ENCODE results near the gene ARHGAP30.

Gene ARHGAP30

DNA sequence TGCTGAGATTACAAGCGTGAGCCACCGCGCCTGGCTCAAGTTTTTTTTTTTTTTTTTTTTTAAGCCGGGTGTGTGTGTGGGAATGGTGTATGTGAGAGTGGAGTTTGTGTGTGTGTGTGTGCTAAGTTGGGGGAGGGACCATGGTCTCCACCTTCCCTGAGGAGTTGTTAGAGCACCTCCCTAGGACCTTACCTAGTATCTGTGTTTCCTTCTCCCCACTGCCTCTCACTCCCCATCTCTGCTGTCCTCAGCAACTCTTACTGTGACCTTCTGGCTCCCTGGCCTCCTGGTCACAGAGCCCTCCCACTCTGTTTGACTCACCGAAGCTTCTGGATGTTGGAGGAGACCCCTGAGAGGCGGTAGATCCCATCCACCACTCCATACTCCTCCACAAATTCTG lies 10.4 kb downstream of the ARHGAP30 start:
- DNase-seq (ENCODE audit: insufficient read length, low spot score) (no peak), FAIRE-seq (no peak)
- TF ChIP-seq SPI1 (IDR thresholded peaks at IDR 0.05; ENCODE audit: low read depth, low read length) (no peak), PAX5 (IDR thresholded peaks at IDR 0.05; ENCODE audit: insufficient read depth, low read length, severe bottlenecking) (no peak), TAF1 (IDR thresholded peaks at IDR 0.05; ENCODE audit: low read depth, low read length) (no peak), POU2F2 (IDR thresholded peaks at IDR 0.05; ENCODE audit: low read depth, low read length) (no peak), POLR2A (IDR thresholded peaks at IDR 0.05; ENCODE audit: low read depth, low read length) (no peak), POLR2AphosphoS5 (IDR thresholded peaks at IDR 0.05; ENCODE audit: low read depth, low read length) (no peak)

DNA sequence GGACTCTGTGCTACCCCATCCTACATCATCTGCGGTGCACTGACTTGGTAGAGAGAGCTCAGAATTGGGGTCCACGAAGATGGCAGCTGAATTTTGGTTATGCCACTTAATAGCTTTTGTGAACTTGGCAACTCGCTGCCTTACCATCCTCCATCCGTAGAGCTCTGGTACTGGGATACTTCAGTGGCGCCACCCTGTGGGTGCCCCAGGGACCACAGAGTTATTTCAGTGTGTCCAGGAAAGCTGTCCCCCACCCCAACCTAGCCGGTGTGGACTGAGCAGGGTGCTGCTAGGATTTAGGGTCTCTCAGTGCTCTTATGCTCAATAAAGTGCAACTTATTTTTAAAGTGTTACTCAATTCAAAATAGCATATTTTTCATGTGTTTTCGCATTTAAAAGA lies 14.9 kb downstream of the ARHGAP30 start:
- FAIRE-seq, result peak; percentile 13
- DNase-seq (ENCODE audit: insufficient read length, low spot score), result no peak
- TF ChIP-seq POLR2A (IDR thresholded peaks at IDR 0.05; ENCODE audit: low read depth, low read length) (no peak), POU2F2 (IDR thresholded peaks at IDR 0.05; ENCODE audit: low read depth, low read length) (no peak), POLR2AphosphoS5 (IDR thresholded peaks at IDR 0.05; ENCODE audit: low read depth, low read length) (no peak), PAX5 (IDR thresholded peaks at IDR 0.05; ENCODE audit: insufficient read depth, low read length, severe bottlenecking) (no peak), SPI1 (IDR thresholded peaks at IDR 0.05; ENCODE audit: low read depth, low read length) (no peak), TAF1 (IDR thresholded peaks at IDR 0.05; ENCODE audit: low read depth, low read length) (no peak)

DNA sequence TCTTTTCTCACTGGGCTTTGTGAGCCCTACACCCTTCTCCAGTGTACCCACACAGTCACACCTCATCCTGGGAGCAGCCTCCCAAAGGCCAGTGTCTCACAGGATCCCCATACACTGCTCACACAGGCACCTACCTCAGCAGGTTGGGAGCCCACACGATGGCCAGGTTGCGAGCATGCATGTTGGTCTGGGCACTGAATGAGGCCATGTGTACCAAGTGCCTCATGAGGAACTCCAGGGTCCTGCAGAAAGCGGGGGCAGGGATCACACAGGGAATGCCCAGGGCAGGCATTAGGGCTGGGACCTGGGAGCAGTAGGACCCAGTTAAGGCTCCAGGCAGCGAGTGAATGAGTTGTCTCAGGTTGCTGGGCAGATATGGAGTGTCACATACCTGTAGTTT lies 15.5 kb downstream of the ARHGAP30 start:
- TF ChIP-seq POLR2AphosphoS5 (IDR thresholded peaks at IDR 0.05; ENCODE audit: low read depth, low read length) (no peak), POU2F2 (IDR thresholded peaks at IDR 0.05; ENCODE audit: low read depth, low read length) (no peak), PAX5 (IDR thresholded peaks at IDR 0.05; ENCODE audit: insufficient read depth, low read length, severe bottlenecking) (no peak), SPI1 (IDR thresholded peaks at IDR 0.05; ENCODE audit: low read depth, low read length) (no peak), POLR2A (IDR thresholded peaks at IDR 0.05; ENCODE audit: low read depth, low read length) (no peak), TAF1 (IDR thresholded peaks at IDR 0.05; ENCODE audit: low read depth, low read length) (no peak)
- FAIRE-seq (no peak), DNase-seq (ENCODE audit: insufficient read length, low spot score) (no peak)

DNA sequence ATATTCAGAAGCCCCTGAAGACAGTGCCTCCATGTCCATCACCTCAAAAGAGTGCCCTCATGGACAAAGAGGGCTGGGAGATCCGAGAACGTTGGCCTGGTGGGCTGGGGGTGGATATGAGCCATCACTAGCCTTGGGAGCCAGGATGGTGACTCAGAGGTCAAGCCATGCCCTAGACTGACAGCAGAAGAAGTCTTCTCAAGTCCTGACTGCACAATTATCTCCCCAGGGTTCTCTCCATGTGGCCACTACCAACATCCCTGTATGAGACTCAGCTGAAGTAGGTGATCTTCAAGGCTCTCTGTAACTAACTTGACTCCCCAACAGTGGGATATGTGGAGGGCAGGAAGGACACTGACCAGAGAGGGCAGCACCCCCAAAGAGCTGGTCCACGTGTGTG lies 16.8 kb downstream of the ARHGAP30 start:
- FAIRE-seq (no peak), DNase-seq (ENCODE audit: insufficient read length, low spot score) (no peak)
- TF ChIP-seq TAF1 (IDR thresholded peaks at IDR 0.05; ENCODE audit: low read depth, low read length), result no peak
- TF ChIP-seq POLR2AphosphoS5 (IDR thresholded peaks at IDR 0.05; ENCODE audit: low read depth, low read length), result no peak
- TF ChIP-seq POLR2A (IDR thresholded peaks at IDR 0.05; ENCODE audit: low read depth, low read length), result no peak
- no peak for TF ChIP-seq POU2F2 (IDR thresholded peaks at IDR 0.05; ENCODE audit: low read depth, low read length)
- no peak for TF ChIP-seq PAX5 (IDR thresholded peaks at IDR 0.05; ENCODE audit: insufficient read depth, low read length, severe bottlenecking)
- TF ChIP-seq SPI1 (IDR thresholded peaks at IDR 0.05; ENCODE audit: low read depth, low read length), result no peak

DNA sequence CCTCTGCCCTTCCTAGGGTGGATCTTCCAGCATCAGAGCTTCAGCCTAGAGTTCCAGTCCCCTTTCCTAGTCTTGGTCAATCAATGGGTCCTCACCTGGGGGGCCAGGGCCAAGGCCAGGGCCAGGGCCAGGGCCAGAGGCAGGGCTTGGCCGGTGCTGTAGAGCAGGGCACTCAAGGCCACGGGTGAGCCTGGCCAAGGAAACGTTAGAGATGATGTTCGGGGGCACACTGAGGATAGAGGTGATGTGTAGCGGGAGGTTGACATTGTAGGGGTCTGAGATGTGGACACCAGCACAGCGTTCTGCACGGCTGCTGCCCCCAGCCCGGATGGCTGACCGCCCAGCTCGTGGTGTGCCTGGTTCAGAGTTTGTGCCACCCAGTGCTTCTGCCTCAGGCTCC lies 18.5 kb downstream of the ARHGAP30 start:
- no peak for TF ChIP-seq PAX5 (IDR thresholded peaks at IDR 0.05; ENCODE audit: insufficient read depth, low read length, severe bottlenecking)
- TF ChIP-seq SPI1 (IDR thresholded peaks at IDR 0.05; ENCODE audit: low read depth, low read length), result no peak
- no peak for TF ChIP-seq TAF1 (IDR thresholded peaks at IDR 0.05; ENCODE audit: low read depth, low read length)
- no peak for TF ChIP-seq POLR2AphosphoS5 (IDR thresholded peaks at IDR 0.05; ENCODE audit: low read depth, low read length)
- TF ChIP-seq POU2F2 (IDR thresholded peaks at IDR 0.05; ENCODE audit: low read depth, low read length), result no peak
- no peak for TF ChIP-seq POLR2A (IDR thresholded peaks at IDR 0.05; ENCODE audit: low read depth, low read length)
- no peak for FAIRE-seq
- DNase-seq (ENCODE audit: insufficient read length, low spot score), result no peak

DNA sequence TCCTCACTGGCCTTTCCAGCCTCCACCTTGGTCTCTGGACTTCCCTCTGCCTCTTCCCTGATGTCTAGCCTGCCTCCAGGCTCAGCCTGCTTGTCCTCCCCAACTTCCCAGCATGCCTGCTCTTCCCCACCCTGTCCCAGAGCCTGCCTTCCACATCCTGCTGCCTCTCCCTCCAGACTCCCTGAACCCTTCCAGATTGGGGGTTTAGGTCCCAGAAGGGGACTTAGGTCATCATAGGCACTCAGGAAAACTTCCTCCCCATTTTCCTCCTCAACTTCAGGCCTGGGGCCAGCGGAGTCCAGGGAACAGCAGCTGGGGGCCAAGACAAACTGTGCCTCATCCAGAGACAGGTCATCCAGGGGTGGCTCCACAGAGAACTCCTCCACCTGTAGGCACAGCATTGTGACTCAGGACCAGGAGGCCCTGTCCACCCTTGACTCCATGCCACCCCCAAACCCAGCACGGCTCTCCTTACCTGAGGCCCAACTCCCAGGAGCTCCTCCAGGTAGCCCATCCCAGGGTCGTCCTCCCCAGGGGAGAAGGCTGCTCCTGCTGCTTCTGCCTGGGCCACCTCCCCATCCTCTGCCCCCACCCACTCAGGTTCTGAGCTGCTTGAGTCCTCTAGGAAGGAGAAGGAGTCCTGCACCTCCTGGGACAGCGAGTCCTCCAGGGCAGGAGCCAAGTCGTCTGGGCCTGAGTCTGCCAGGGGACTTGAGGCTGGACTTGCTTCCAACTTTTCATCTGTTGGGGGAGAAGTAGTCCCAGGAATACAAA lies 20.6 kb downstream of the ARHGAP30 start:
- TF ChIP-seq POLR2AphosphoS5 (IDR thresholded peaks at IDR 0.05; ENCODE audit: low read depth, low read length) (no peak), PAX5 (IDR thresholded peaks at IDR 0.05; ENCODE audit: insufficient read depth, low read length, severe bottlenecking) (no peak), POLR2A (IDR thresholded peaks at IDR 0.05; ENCODE audit: low read depth, low read length) (no peak), POU2F2 (IDR thresholded peaks at IDR 0.05; ENCODE audit: low read depth, low read length) (no peak), TAF1 (IDR thresholded peaks at IDR 0.05; ENCODE audit: low read depth, low read length) (no peak), SPI1 (IDR thresholded peaks at IDR 0.05; ENCODE audit: low read depth, low read length) (no peak)
- FAIRE-seq, result no peak
- DNase-seq (ENCODE audit: insufficient read length, low spot score), result no peak

DNA sequence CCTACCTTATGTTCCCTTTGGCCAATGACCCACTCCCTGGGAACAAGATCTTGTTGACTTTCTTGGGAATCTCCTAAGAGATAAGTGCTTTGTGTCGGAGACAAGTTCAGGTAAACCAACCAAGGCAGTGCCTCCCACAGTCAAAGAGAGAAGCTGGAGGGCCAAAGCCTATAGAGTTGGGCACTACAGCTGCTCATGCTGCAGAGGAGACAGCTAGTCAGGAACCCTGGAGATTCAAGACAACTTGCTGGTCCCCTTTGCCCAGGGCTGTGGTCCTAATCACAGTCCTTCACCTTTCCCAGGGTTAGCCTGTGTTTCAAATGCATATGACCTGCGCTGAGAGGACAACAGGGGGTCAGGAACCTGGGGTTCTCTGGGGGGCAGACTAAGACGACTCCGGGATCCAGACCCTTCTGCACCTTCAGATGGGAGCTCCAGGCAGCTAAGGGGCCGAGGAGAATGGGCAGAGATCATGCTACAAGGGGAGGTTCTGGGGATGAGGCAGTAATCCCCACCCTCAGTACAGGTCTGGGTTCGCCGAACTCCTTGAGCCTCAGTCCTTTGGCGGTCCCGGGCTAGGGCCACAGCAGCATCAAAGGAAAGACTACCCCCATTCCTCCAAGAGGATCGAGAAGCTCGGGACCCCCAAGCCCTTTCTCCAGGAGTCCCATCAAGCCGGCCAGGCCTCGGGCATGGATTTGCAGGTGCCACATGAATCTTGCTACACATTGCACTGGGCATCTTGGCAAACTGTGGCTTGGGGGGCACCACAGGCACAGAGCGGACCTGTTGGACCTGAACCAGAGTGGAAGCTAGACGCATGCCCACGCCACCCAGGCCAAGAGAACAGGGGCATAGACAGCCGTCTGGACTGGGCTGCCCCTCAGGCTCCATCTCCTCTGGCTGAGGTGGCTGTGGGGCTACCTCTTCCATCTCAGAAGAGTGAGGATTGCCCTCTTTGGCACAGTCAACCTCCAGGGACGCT lies 22.0 kb downstream of the ARHGAP30 start:
- FAIRE-seq, result no peak
- TF ChIP-seq SPI1 (IDR thresholded peaks at IDR 0.05; ENCODE audit: low read depth, low read length) (no peak), POU2F2 (IDR thresholded peaks at IDR 0.05; ENCODE audit: low read depth, low read length) (no peak), POLR2A (IDR thresholded peaks at IDR 0.05; ENCODE audit: low read depth, low read length) (no peak), POLR2AphosphoS5 (IDR thresholded peaks at IDR 0.05; ENCODE audit: low read depth, low read length) (peak; percentile 41; the same call in 1 of the 2 replicates), TAF1 (IDR thresholded peaks at IDR 0.05; ENCODE audit: low read depth, low read length) (no peak)
- DNase-seq (ENCODE audit: insufficient read length, low spot score), result no peak

DNA sequence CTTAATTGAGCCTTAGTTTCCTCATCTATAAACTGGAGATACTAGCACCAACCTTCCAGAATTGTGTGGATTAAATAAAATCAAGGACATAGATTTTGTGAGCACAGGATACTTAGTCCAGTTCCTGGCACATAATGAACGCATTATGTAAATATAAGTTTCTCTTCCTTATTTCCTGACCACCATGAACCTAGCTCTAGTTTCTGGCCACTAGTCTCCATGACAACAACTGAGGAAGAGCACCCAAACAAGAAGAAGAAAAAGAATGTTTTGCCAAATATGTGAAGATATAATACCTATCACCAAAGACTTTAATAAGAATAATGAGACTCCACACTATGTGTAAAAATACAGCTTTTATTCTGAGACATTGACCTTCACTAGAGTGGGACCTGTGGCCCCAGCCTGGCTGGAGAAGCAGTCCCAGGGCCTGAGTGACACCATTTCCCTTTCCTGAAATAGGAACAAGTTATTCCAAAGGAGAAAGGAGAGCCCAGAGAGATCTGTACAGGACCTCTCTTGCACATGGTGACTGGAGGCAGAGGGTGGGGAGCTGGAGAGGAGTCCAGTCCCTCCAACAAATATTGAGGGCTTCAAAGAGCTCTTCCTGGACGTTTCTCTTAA lies 23.0 kb downstream of the ARHGAP30 start:
- TF ChIP-seq TAF1 (IDR thresholded peaks at IDR 0.05; ENCODE audit: low read depth, low read length) (no peak; the same call in 1 of the 2 replicates), POLR2A (IDR thresholded peaks at IDR 0.05; ENCODE audit: low read depth, low read length) (no peak; the same call in 1 of the 2 replicates), SPI1 (IDR thresholded peaks at IDR 0.05; ENCODE audit: low read depth, low read length) (peak; percentile 97), POLR2AphosphoS5 (IDR thresholded peaks at IDR 0.05; ENCODE audit: low read depth, low read length) (no peak), POU2F2 (IDR thresholded peaks at IDR 0.05; ENCODE audit: low read depth, low read length) (0 out of 2 replicates have a peak, but pooled peaks have one; percentile 44), PAX5 (IDR thresholded peaks at IDR 0.05; ENCODE audit: insufficient read depth, low read length, severe bottlenecking) (no peak)
- FAIRE-seq (no peak), DNase-seq (ENCODE audit: insufficient read length, low spot score) (no peak)

All from GM12891 (cell line).